CD4-positive, alpha-beta memory T cell (primary cell): ENCODE measurements around the gene CXCR4. TPM values are rescaled to one million over a fixed set of nuclear protein-coding genes. Genes with fewer than 3 reads are reported as not detected.
A peak's percentile ranks its signal among the peaks of the same experiment; 100 is the strongest.

Experiments
- CTCF ChIA-PET: fragments of 350-600 bp; sonication (Branson Sonifier 250); formaldehyde crosslinking; loops from one replicate; lab custom pipeline; 2021; ENCODE audit warnings: inconsistent platforms; ENCODE audit not compliant: partially characterized antibody; lab: Charles Lee
- POLR2A ChIA-PET: fragments of 350-600 bp; sonication (Branson Sonifier 250); formaldehyde crosslinking; loops from one replicate; lab custom pipeline; 2021; ENCODE audit not compliant: partially characterized antibody; lab: Charles Lee
- DNase-seq, 5 donors: peaks; one replicate each; pipeline versions ENCODE4 v3.0.0 to v3.0.0-alpha.2; 2020 to 2022; ENCODE audit warnings: mixed read lengths in 1 of 5
- H3K27ac ChIP-seq: one replicate; pipeline ENCODE4 v1.7.0; 2013; ENCODE audit warnings: low read depth, low read length
- H3K27me3 ChIP-seq: 2 replicates; pipeline ENCODE4 v1.7.0; 2013; ENCODE audit warnings: mild to moderate bottlenecking, low read length, moderate library complexity; ENCODE audit not compliant: insufficient read depth
- H3K36me3 ChIP-seq: 2 replicates; pipeline ENCODE4 v1.7.0; 2013; ENCODE audit warnings: mild to moderate bottlenecking, low read length, moderate library complexity; ENCODE audit not compliant: insufficient read depth
- H3K4me1 ChIP-seq: 2 replicates; pipeline ENCODE4 v1.7.0; 2013; ENCODE audit warnings: mild to moderate bottlenecking, low read length, moderate library complexity; ENCODE audit not compliant: insufficient read depth
- H3K4me3 ChIP-seq, 2 donors: one replicate each; pipeline ENCODE4 v1.7.0; 2013; ENCODE audit warnings: low read length in 2 of 2, mild to moderate bottlenecking in 1 of 2
- H3K9me3 ChIP-seq, 2 donors: one replicate each; pipeline ENCODE4 v1.7.0; 2013; ENCODE audit warnings: low read length in 2 of 2, control low read depth in 1 of 2; ENCODE audit not compliant: control insufficient read depth in 1 of 2
- H3K27ac Mint-ChIP-seq, 7 donors: one replicate each; pipeline ENCODE4 v1.8.0; 2020 to 2021; ENCODE audit warnings: mixed read lengths in 7 of 7, mild to moderate bottlenecking in 6 of 7, inconsistent platforms in 3 of 7, moderate library complexity in 3 of 7
- H3K27me3 Mint-ChIP-seq, 2 donors: one replicate each; pipeline ENCODE4 v1.8.0; 2020 to 2021; ENCODE audit warnings: mixed read lengths in 2 of 2
- H3K36me3 Mint-ChIP-seq, 2 donors: one replicate each; pipeline ENCODE4 v1.8.0; 2020 to 2021; ENCODE audit warnings: mixed read lengths in 2 of 2, inconsistent platforms in 1 of 2, mild to moderate bottlenecking in 1 of 2
- H3K4me1 Mint-ChIP-seq, 4 donors: one replicate each; pipeline ENCODE4 v1.8.0; 2020 to 2021; ENCODE audit warnings: mixed read lengths in 4 of 4, mild to moderate bottlenecking in 1 of 4
- H3K4me3 Mint-ChIP-seq, 8 donors: one replicate each; pipeline ENCODE4 v1.8.0; 2020 to 2021; ENCODE audit warnings: mixed read lengths in 8 of 8, mild to moderate bottlenecking in 7 of 8, moderate library complexity in 6 of 8, inconsistent platforms in 3 of 8
- H3K9me3 Mint-ChIP-seq, 8 donors: one replicate each; pipeline ENCODE4 v1.8.0; 2020 to 2021; ENCODE audit warnings: mixed read lengths in 8 of 8, mild to moderate bottlenecking in 5 of 8, inconsistent platforms in 3 of 8, moderate library complexity in 1 of 8
- intact Hi-C: fragments of 100-400 bp; cut with micrococcal nuclease; formaldehyde crosslinking; loops from one replicate; pipeline ENCODE4 v1.15.1; 2023
- polyA plus RNA-seq, 2 donors: library from polyadenylated mRNA; unstranded; fragments of 300-500 nt; fragmentation: Illumina TruSeq; gene quantifications; one replicate each; pipeline ENCODE4 v1.2.3, GENCODE V29; 2021
- total RNA-seq, 2 experiments: library from RNA; stranded (reverse); gene quantifications; one replicate each; pipeline ENCODE4 v1.2.3, GENCODE V29; 2021

The CXCR4 gene
- total and polyA plus RNA-seq, 4 experiments from 2014 or later = 306 to 1,556 (median 338) TPM

DNA sequence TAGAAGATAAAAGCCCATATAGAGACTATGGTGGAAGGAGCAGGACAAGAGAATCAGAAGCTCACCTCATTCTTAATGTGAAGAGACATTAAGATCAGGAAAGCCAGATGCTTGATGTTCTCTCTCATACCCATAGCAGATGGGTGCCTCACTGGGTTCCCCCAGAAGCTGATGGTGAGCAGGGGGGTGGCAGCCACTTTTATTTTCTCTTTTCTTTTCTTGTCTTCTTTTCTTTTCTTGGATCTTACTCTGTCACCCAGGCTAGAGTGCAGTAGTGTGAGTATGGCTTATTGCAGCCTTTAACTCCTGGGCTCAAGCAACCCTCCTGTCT, 14.8 kb upstream of the CXCR4 start:
- H3K27ac Mint-ChIP-seq = peak overlapping the region; percentile 96 to 100 (median 99)
- peak overlapping the region; percentile 82 to 94 (median 86) for H3K4me3 Mint-ChIP-seq
- no peaks in the 10 kb centered on the region for H3K27me3 Mint-ChIP-seq
- Histone ChIP-seq H3K27me3 (no peaks in the 10 kb centered on the region), H3K27ac (peak overlapping the region; percentile 95), H3K9me3 (no peaks in the 10 kb centered on the region), H3K4me1 (peaks cover 98% of the 10 kb centered on the region), H3K4me3 (peak overlapping the region; percentile 12 to 41), H3K36me3 (no peaks in the 10 kb centered on the region)
- peaks cover 81 to 100% (median 94%) of the 10 kb centered on the region in 4 donors for H3K4me1 Mint-ChIP-seq
- ChIA-PET POLR2A (interaction anchor here (0.9 to 13.9 kb wide), 14 partner anchors 8 to 249 kb away, joined by 3 to 599 read pairs (median 7); partner anchors contain the start of gene CXCR4), CTCF (interaction anchor here (4.3 kb wide), 1 partner anchor 244 kb away, joined by 18 read pairs; no protein-coding TSS in a partner anchor)
- peaks cover 0 to 8% (median 0%) of the 10 kb centered on the region in 8 donors for H3K9me3 Mint-ChIP-seq
- DNase-seq = no peak
- H3K36me3 Mint-ChIP-seq = peaks cover 0 to 11% of the 10 kb centered on the region in 2 donors
- intact Hi-C loops = loop anchor here (5.0 to 10.0 kb wide), 4 partner anchors 215 to 1080 kb away; partner anchors contain the start of genes R3HDM1, RAB3GAP1, UBXN4 and ZRANB3

GRCh38 chr2:136131961-136132824, 14.2 kb upstream of the CXCR4 start:
- Histone ChIP-seq H3K27me3 (no peaks in the 10 kb centered on the region), H3K27ac (peak overlapping the region; percentile 95), H3K36me3 (no peaks in the 10 kb centered on the region), H3K4me3 (peak overlapping the region; percentile 43 to 51), H3K4me1 (peaks cover 98% of the 10 kb centered on the region), H3K9me3 (no peaks in the 10 kb centered on the region)
- DNase-seq = peak; percentile 90 to 94 (median 93)
- Mint-ChIP-seq H3K9me3 (peaks cover 0 to 8% (median 0%) of the 10 kb centered on the region in 8 donors), H3K36me3 (peaks cover 0 to 11% of the 10 kb centered on the region in 2 donors), H3K4me3 (peak overlapping the region; percentile 82 to 94 (median 86)), H3K27ac (peak overlapping the region; percentile 96 to 100 (median 99)), H3K27me3 (no peaks in the 10 kb centered on the region), H3K4me1 (peaks cover 79 to 100% (median 93%) of the 10 kb centered on the region in 4 donors)
- CTCF ChIA-PET = interaction anchor here (1.2 to 4.3 kb wide), 3 partner anchors 14 to 245 kb away, joined by 3 to 18 read pairs (median 14); partner anchors contain the start of gene CXCR4
- intact Hi-C loops = loop anchor here (1.0 to 10.0 kb wide), 5 partner anchors 195 to 1080 kb away; partner anchors contain the start of genes R3HDM1, RAB3GAP1, UBXN4 and ZRANB3
- POLR2A ChIA-PET = interaction anchor here (0.7 to 13.9 kb wide), 28 partner anchors 8 to 250 kb away, joined by 3 to 599 read pairs (median 4); partner anchors contain the start of genes CXCR4 and DARS1

GRCh38 chr2:136131484-136131960, 13.6 kb upstream of the CXCR4 start:
- Histone ChIP-seq H3K36me3 (no peaks in the 10 kb centered on the region), H3K4me1 (peaks cover 98% of the 10 kb centered on the region), H3K27me3 (no peaks in the 10 kb centered on the region), H3K27ac (peak overlapping the region; percentile 95), H3K9me3 (no peaks in the 10 kb centered on the region), H3K4me3 (peak overlapping the region; percentile 43 to 51)
- peak overlapping the region; percentile 96 to 100 (median 99) for H3K27ac Mint-ChIP-seq
- ChIA-PET CTCF (interaction anchor here (1.2 to 4.3 kb wide), 4 partner anchors 13 to 246 kb away, joined by 3 to 18 read pairs (median 9); partner anchors contain the start of gene CXCR4), POLR2A (interaction anchor here (0.6 to 13.9 kb wide), 27 partner anchors 7 to 259 kb away, joined by 3 to 599 read pairs (median 4); partner anchors contain the start of genes CXCR4 and DARS1)
- H3K27me3 Mint-ChIP-seq = no peaks in the 10 kb centered on the region
- DNase-seq = peak; percentile 84 to 90 (median 85)
- intact Hi-C loops = loop anchor here (1.0 to 10.0 kb wide), 5 partner anchors 196 to 1079 kb away; partner anchors contain the start of genes R3HDM1, RAB3GAP1, UBXN4 and ZRANB3
- H3K36me3 Mint-ChIP-seq = peaks cover 0 to 11% of the 10 kb centered on the region in 2 donors
- peaks cover 0 to 8% (median 0%) of the 10 kb centered on the region in 8 donors for H3K9me3 Mint-ChIP-seq
- H3K4me3 Mint-ChIP-seq = peak overlapping the region; percentile 82 to 94 (median 86)
- peaks cover 74 to 100% (median 91%) of the 10 kb centered on the region in 4 donors for H3K4me1 Mint-ChIP-seq

DNA sequence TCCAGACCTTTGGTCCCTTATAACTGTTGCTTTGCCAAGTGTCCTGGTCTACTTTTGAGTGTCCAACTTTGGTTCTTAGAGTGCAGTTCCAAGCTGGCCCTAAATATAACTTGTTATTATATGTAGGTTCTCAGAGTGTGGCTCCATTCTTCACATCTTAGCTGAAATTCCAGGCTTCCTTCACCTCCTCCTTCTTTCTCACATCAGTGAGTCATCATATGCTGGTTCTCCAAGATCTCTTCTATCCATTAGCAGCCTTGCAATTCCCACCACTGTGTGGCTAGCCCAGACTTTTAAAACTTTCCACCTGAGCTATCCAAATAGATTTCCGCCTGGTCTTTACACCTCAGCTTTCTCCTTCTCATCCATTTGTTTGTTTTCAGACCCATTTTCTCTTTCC, 12.6 kb upstream of the CXCR4 start:
- CTCF ChIA-PET = interaction anchor here (1.2 to 4.3 kb wide), 4 partner anchors 12 to 247 kb away, joined by 4 to 18 read pairs (median 9); partner anchors contain the start of gene CXCR4
- H3K9me3 ChIP-seq = no peaks in the 10 kb centered on the region
- intact Hi-C loops = loop anchor here (1.0 to 10.0 kb wide), 5 partner anchors 9 to 1078 kb away; partner anchors contain the start of genes R3HDM1, RAB3GAP1, UBXN4 and ZRANB3

DNA sequence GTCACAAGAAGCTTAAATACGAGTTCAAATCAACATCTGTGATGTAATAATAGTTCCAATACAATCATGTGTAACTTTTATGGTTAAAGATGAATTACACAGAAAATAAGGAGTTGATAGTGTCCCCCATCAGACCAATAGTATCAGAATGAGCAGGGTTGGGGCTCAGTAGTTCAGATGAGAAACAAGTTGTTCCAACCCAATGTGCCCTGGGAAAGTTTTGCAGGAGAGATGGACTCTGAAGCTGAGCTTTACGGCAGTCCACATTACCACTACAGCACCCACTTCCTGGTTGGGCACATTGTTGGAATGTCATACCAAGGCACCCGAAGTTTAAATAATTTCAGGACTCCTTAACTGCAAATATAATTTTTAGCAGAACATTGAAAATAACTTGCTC, 12.1 kb upstream of the CXCR4 start:
- no peaks in the 10 kb centered on the region for H3K27me3 Mint-ChIP-seq
- H3K27ac ChIP-seq = peak overlapping the region; percentile 95
- ChIA-PET POLR2A (interaction anchor here (0.8 to 13.9 kb wide), 19 partner anchors 9 to 1078 kb away, joined by 3 to 599 read pairs (median 4); partner anchors contain the start of genes CXCR4, RAB3GAP1 and ZRANB3), CTCF (interaction anchor here (1.2 to 4.3 kb wide), 8 partner anchors 12 to 254 kb away, joined by 3 to 18 read pairs (median 4); partner anchors contain the start of gene CXCR4)
- H3K27me3 ChIP-seq = no peaks in the 10 kb centered on the region
- intact Hi-C loops = loop anchor here (1.0 to 10.0 kb wide), 5 partner anchors 9 to 1078 kb away; partner anchors contain the start of genes R3HDM1, RAB3GAP1, UBXN4 and ZRANB3
- no peaks in the 10 kb centered on the region for H3K9me3 ChIP-seq
- peak overlapping the region; percentile 96 to 100 (median 99) for H3K27ac Mint-ChIP-seq
- peaks cover 0 to 6% (median 0%) of the 10 kb centered on the region in 8 donors for H3K9me3 Mint-ChIP-seq
- H3K4me1 Mint-ChIP-seq = peaks cover 70 to 99% (median 87%) of the 10 kb centered on the region in 4 donors
- peak overlapping the region; percentile 63 to 87 (median 76) for H3K4me3 Mint-ChIP-seq
- no peak for DNase-seq
- peaks cover 0 to 7% of the 10 kb centered on the region in 2 donors for H3K36me3 Mint-ChIP-seq
- H3K36me3 ChIP-seq = no peaks in the 10 kb centered on the region
- no peak overlapping the region for H3K4me3 ChIP-seq
- H3K4me1 ChIP-seq = peaks cover 100% of the 10 kb centered on the region

More for the DNA sequence above, 12.6 kb upstream of the CXCR4 start:
- H3K9me3 Mint-ChIP-seq = peaks cover 0 to 8% (median 0%) of the 10 kb centered on the region in 8 donors
- peak overlapping the region; percentile 96 to 100 (median 99) for H3K27ac Mint-ChIP-seq
- peaks cover 100% of the 10 kb centered on the region for H3K4me1 ChIP-seq
- H3K4me1 Mint-ChIP-seq = peaks cover 71 to 99% (median 88%) of the 10 kb centered on the region in 4 donors
- H3K27me3 ChIP-seq = no peaks in the 10 kb centered on the region
- peak overlapping the region in 7 of 8 donors; percentile 76 to 92 (median 86) for H3K4me3 Mint-ChIP-seq
- peaks cover 0 to 7% of the 10 kb centered on the region in 2 donors for H3K36me3 Mint-ChIP-seq
- no peaks in the 10 kb centered on the region for H3K27me3 Mint-ChIP-seq
- no peak overlapping the region for H3K4me3 ChIP-seq
- H3K36me3 ChIP-seq = no peaks in the 10 kb centered on the region
- DNase-seq = no peak
- peak overlapping the region; percentile 95 for H3K27ac ChIP-seq
- POLR2A ChIA-PET = interaction anchor here (0.8 to 13.9 kb wide), 16 partner anchors 8 to 1078 kb away, joined by 3 to 599 read pairs (median 4); partner anchors contain the start of genes CXCR4, DARS1, RAB3GAP1 and ZRANB3

DNA sequence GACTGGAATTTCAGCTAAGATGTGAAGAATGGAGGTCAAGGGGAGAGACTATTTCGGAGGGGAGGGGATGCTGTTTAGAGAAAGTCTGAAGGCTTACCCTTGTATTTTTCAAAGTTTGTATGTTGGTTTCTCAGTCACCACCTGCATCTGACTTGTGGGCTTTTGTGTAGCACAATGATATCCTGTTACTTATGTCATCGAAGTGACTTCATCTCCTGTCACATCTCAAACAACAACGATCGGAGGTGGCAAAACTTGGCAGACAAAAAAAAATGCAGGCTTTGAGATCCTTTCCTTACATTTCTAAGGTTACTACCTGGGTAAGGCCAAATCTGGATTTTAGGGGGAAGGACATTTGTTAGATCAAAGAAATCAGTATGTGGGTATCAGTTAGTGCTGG, 11.7 kb upstream of the CXCR4 start:
- Mint-ChIP-seq H3K4me1 (peaks cover 71 to 99% (median 87%) of the 10 kb centered on the region in 4 donors), H3K4me3 (peak overlapping the region; percentile 63 to 87 (median 76)), H3K9me3 (peaks cover 0 to 5% (median 0%) of the 10 kb centered on the region in 8 donors), H3K27ac (peak overlapping the region; percentile 96 to 100 (median 99)), H3K36me3 (peaks cover 0 to 7% of the 10 kb centered on the region in 2 donors), H3K27me3 (no peaks in the 10 kb centered on the region)
- H3K27ac ChIP-seq = peak overlapping the region; percentile 95
- H3K4me1 ChIP-seq = peaks cover 100% of the 10 kb centered on the region
- ChIA-PET POLR2A (interaction anchor here (0.7 to 13.9 kb wide), 16 partner anchors 8 to 210 kb away, joined by 3 to 599 read pairs (median 6); partner anchors contain the start of gene CXCR4), CTCF (interaction anchor here (1.2 to 3.8 kb wide), 6 partner anchors 11 to 254 kb away, joined by 3 to 14 read pairs (median 4); partner anchors contain the start of gene CXCR4)
- H3K9me3 ChIP-seq = no peaks in the 10 kb centered on the region
- H3K27me3 ChIP-seq = no peaks in the 10 kb centered on the region
- H3K4me3 ChIP-seq = no peak overlapping the region
- DNase-seq = peak; percentile 83 to 87 (median 85)
- intact Hi-C loops = loop anchor here (1.0 kb wide), 1 partner anchor 10 kb away; no protein-coding TSS in a partner anchor
- no peaks in the 10 kb centered on the region for H3K36me3 ChIP-seq
